ENCODE measurements around the gene OR2V1. TPM values are rescaled to one million over a fixed set of nuclear protein-coding genes. Genes with fewer than 3 reads are reported as not detected.

Gene OR2V1
- total and polyA plus RNA-seq, 2 experiments from 2014 or later: not detected

- TF ChIP-seq ZNF331 (CRISPR knock-in tag; IDR thresholded peaks at IDR 0.05; ENCODE audit: low read depth): no peak
- no peak for TF ChIP-seq STAT1 (IDR thresholded peaks at IDR 0.05; ENCODE audit: unreplicated experiment)
- TF ChIP-seq EZH2phosphoT487 (IDR thresholded peaks at IDR 0.05; ENCODE audit: unreplicated experiment): no peak
- TF ChIP-seq ZNF114 (CRISPR knock-in tag; IDR thresholded peaks at IDR 0.05): no peak
- TF ChIP-seq JUNB (IDR thresholded peaks at IDR 0.05; ENCODE audit: unreplicated experiment): no peak
- no peak for TF ChIP-seq REST (IDR thresholded peaks at IDR 0.05; ENCODE audit: unreplicated experiment)
Observed at GRCh38 chr5:181171782-181172181, 40.8 kb upstream of the OR2V1 start (continued).

- Mint-ChIP-seq H3K4me1 (peaks cover 24% of the 10 kb centered on the region), H3K4me3 (peak overlapping the region; percentile 81), H3K27ac (no peak overlapping the region), H3K27me3 (ENCODE audit: insufficient read depth, low read depth, poor library complexity) (peaks cover 62% of the 10 kb centered on the region), H3K9me3 (peaks cover 14% of the 10 kb centered on the region; the same call in 2 of the 3 replicates), H3K36me3 (ENCODE audit: low read depth) (no peaks in the 10 kb centered on the region; the same call in 2 of the 3 replicates)
- Histone ChIP-seq H3K27ac (ENCODE audit: low read depth) (no peak overlapping the region), H3K9me2 (ENCODE audit: insufficient read depth) (no peaks in the 10 kb centered on the region), H3K79me2 (replicated peaks; ENCODE audit: insufficient read depth) (no peaks in the 10 kb centered on the region), H3K4me3 (peak overlapping the region; percentile 61), H3F3A (replicated peaks; ENCODE audit: low read depth) (peaks cover 3% of the 10 kb centered on the region; the same call in 1 of the 2 replicates), H3K4me2 (peak overlapping the region; percentile 89; the same call in 1 of the 2 replicates), H2AFZ (no peak overlapping the region), H3K27me3 (ENCODE audit: insufficient read depth) (peaks cover 34% of the 10 kb centered on the region), H3K36me3 (ENCODE audit: insufficient read depth) (no peaks in the 10 kb centered on the region), H3K4me1 (ENCODE audit: insufficient read depth) (peaks cover 4% of the 10 kb centered on the region), H4K20me1 (replicated peaks; ENCODE audit: insufficient read depth) (no peaks in the 10 kb centered on the region)
- TF ChIP-seq EZH2 (IDR thresholded peaks at IDR 0.05; ENCODE audit: low read depth, unreplicated experiment) (peak; percentile 24), JUNB (IDR thresholded peaks at IDR 0.05; ENCODE audit: unreplicated experiment) (no peak)
- no peak for DNase-seq (ENCODE audit: low spot score)
- ATAC-seq: no peak
Observed at GRCh38 chr5:181170996-181171395, 40.0 kb upstream of the OR2V1 start.

GRCh38 chr5:181170237-181170825, 39.4 kb upstream of the OR2V1 start:
- peak; percentile 75 for DNase-seq (ENCODE audit: low spot score)
- peak overlapping the region; percentile 81 for H3K4me3 Mint-ChIP-seq
- peaks cover 62% of the 10 kb centered on the region for H3K27me3 Mint-ChIP-seq (ENCODE audit: insufficient read depth, low read depth, poor library complexity)
- Histone ChIP-seq H3K79me2 (replicated peaks; ENCODE audit: insufficient read depth) (no peaks in the 10 kb centered on the region), H3K27me3 (ENCODE audit: insufficient read depth) (peaks cover 34% of the 10 kb centered on the region), H3K36me3 (ENCODE audit: insufficient read depth) (no peaks in the 10 kb centered on the region), H3K9me2 (ENCODE audit: insufficient read depth) (no peaks in the 10 kb centered on the region), H2AFZ (peak overlapping the region; percentile 92), H3K4me3 (peak overlapping the region; percentile 61), H3K4me2 (peak overlapping the region; percentile 89), H3F3A (replicated peaks; ENCODE audit: low read depth) (peaks cover 3% of the 10 kb centered on the region; the same call in 1 of the 2 replicates), H3K4me1 (ENCODE audit: insufficient read depth) (peaks cover 4% of the 10 kb centered on the region), H3K27ac (ENCODE audit: low read depth) (no peak overlapping the region), H4K20me1 (replicated peaks; ENCODE audit: insufficient read depth) (no peaks in the 10 kb centered on the region)
- H3K27ac Mint-ChIP-seq: no peak overlapping the region; the same call in 1 of the 2 replicates
- peak; percentile 54 for TF ChIP-seq EZH2 (IDR thresholded peaks at IDR 0.05; ENCODE audit: low read depth, unreplicated experiment)
- TF ChIP-seq CTCF (conservative IDR thresholded peaks at IDR 0.05; ENCODE audit: low read depth in 2 of 2): no peak
- peaks cover 14% of the 10 kb centered on the region; the same call in 2 of the 3 replicates for H3K9me3 Mint-ChIP-seq
- peaks cover 24% of the 10 kb centered on the region for H3K4me1 Mint-ChIP-seq
- ATAC-seq: peak; percentile 15
- H3K36me3 Mint-ChIP-seq (ENCODE audit: low read depth): no peaks in the 10 kb centered on the region; the same call in 2 of the 3 replicates
